Memory B cell (primary cell): ENCODE results near the gene SFI1.
"Not testable (repeated sequence)": the region's sequence is repeated elsewhere in the genome, so short reads cannot be mapped to it uniquely, and the experiment has no call there.

ENCODE experiments used
- ATAC-seq: fragments of 150-1000 bp; cut with Tn5 transposase; 2 replicates; pipeline ENCODE4 v1.10.0; 2021; ENCODE audit warnings: low read depth, mild to moderate bottlenecking, moderate library complexity
- DNase-seq, 2 donors: peaks; one replicate each; pipeline ENCODE4 v3.0.0; 2022; ENCODE audit warnings: low spot score in 2 of 2
- H3K27ac Mint-ChIP-seq: one replicate; pipeline ENCODE4 v1.8.0; 2022; ENCODE audit warnings: mild to moderate bottlenecking, moderate library complexity, mixed read lengths
- H3K27me3 Mint-ChIP-seq: one replicate; pipeline ENCODE4 v1.8.0; 2022; ENCODE audit warnings: mixed read lengths
- H3K36me3 Mint-ChIP-seq: one replicate; pipeline ENCODE4 v1.8.0; 2022; ENCODE audit warnings: mild to moderate bottlenecking, mixed read lengths
- H3K4me1 Mint-ChIP-seq: one replicate; pipeline ENCODE4 v1.8.0; 2022; ENCODE audit warnings: mixed read lengths
- H3K4me3 Mint-ChIP-seq: one replicate; pipeline ENCODE4 v1.8.0; 2022; ENCODE audit warnings: mild to moderate bottlenecking, moderate library complexity, mixed read lengths
- H3K9me3 Mint-ChIP-seq: one replicate; pipeline ENCODE4 v1.8.0; 2022; ENCODE audit warnings: mixed read lengths

The SFI1 gene

GRCh38 chr22:31575190-31575589, 78.9 kb downstream of the SFI1 start:
- DNase-seq (no peak), ATAC-seq (no peak)
- Mint-ChIP-seq H3K27me3 (no peaks in the 10 kb centered on the region), H3K36me3 (peaks cover 27% of the 10 kb centered on the region), H3K27ac (no peak overlapping the region), H3K4me3 (no peak overlapping the region), H3K9me3 (no peaks in the 10 kb centered on the region), H3K4me1 (peaks cover 3% of the 10 kb centered on the region)

DNA sequence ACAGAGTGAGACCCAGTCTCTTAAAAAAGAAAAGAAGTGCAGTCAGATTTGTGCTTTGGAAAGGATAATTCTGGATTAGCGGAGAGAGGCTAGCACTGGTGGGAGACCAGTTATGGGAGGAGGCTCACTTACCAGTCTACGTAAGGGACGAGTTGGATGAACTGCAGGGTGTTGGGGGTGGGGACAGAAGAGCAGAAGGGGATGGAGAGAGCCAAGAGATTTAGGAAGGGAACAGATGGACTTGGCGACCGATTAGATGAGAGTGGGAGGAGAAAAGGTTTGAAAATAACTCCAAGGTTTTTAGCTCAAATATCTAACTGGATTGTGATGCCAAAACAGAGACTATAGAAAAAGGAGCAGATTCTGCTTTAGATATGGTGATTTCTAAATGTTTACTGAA, 81.4 kb downstream of the SFI1 start:
- Mint-ChIP-seq H3K36me3 (peaks cover 22% of the 10 kb centered on the region), H3K9me3 (no peaks in the 10 kb centered on the region), H3K27me3 (no peaks in the 10 kb centered on the region), H3K4me1 (peaks cover 6% of the 10 kb centered on the region), H3K4me3 (no peak overlapping the region), H3K27ac (no peak overlapping the region)
- ATAC-seq (no peak), DNase-seq (no peak)

DNA sequence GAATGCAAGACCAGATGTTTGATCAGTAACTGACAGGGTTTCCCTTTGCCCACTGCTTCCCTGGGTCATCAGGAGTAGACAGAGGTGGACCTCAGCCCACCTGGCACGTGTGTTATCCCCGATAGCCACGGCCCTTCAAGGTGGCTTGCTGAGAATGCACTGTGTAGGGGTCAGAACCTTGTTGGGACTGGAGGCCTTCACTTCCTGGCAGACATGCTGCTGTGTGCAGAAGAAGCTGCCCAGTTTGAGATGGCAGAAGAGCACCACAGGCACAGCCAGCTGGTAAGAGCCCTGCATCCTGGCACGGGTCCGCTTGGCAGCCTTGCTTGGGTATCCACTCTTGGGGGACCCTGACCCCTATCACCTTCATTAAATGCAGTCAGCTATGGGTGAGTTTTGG, 81.8 kb downstream of the SFI1 start:
- Mint-ChIP-seq H3K27ac (no peak overlapping the region), H3K27me3 (no peaks in the 10 kb centered on the region), H3K36me3 (peaks cover 22% of the 10 kb centered on the region), H3K9me3 (no peaks in the 10 kb centered on the region), H3K4me3 (no peak overlapping the region), H3K4me1 (peaks cover 7% of the 10 kb centered on the region)
- no peak for ATAC-seq
- no peak for DNase-seq

- Mint-ChIP-seq H3K4me3 (no peak overlapping the region), H3K9me3 (no peaks in the 10 kb centered on the region), H3K27me3 (no peaks in the 10 kb centered on the region), H3K27ac (peak overlapping the region; percentile 47), H3K36me3 (peaks cover 27% of the 10 kb centered on the region), H3K4me1 (peaks cover 7% of the 10 kb centered on the region)
- no peak for ATAC-seq
- no peak for DNase-seq
These were observed 83.5 kb downstream of the SFI1 start for GRCh38 chr22:31579835-31580242.

DNA sequence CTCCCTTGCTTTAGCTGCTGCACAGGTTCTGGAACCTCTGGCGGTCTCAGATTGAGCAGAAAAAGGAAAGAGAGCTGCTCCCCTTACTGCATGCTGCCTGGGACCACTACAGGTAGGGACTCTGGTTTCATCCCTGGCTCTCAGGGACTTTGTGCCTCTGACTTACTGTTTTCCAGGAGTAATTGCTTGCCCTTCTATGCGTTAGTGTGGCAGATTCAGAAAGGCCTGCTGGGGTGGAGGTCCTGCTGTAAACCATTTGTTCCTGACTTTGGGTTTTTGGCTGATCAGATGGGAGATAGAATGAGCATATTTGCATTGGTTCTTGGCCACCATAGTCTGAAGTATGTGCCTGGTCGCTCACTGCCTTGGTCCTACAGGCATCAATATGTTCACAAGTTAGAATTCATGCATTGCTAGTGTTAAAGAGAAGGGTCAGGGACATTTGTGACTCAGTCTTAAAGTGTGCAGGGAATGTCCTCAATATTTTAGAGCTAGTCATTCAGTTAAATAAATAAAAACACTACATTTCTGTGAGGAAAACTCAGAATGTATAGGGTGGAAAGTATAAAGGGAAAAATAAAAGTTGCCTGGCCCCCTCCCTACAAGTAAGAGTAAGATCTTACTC, 87.6 kb downstream of the SFI1 start:
- Mint-ChIP-seq H3K27me3 (no peaks in the 10 kb centered on the region), H3K4me3 (no peak overlapping the region), H3K4me1 (peaks cover 7% of the 10 kb centered on the region), H3K27ac (peak overlapping the region; percentile 35), H3K9me3 (no peaks in the 10 kb centered on the region), H3K36me3 (peaks cover 32% of the 10 kb centered on the region)
- no peak for DNase-seq
- no peak for ATAC-seq

DNA sequence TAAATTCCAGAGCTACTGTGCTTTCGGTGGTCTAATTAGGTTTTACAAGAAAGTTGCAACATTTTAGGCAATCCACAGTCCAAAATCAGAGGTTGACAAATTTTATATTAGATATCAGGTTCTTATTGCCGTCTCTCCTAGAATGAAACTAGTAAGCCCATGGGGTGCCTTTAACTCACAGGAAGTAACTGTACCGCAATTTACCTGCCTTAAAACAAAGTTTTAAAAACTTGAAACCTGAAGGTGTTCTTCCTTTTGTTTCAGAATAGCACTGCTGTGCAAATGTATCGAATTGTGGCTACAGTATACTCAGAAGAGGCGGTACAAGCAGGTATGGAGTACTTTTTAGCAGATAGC, 88.4 kb downstream of the SFI1 start:
- no peak for ATAC-seq
- Mint-ChIP-seq H3K4me1 (peaks cover 7% of the 10 kb centered on the region), H3K36me3 (peaks cover 32% of the 10 kb centered on the region), H3K27me3 (no peaks in the 10 kb centered on the region), H3K9me3 (no peaks in the 10 kb centered on the region), H3K4me3 (no peak overlapping the region), H3K27ac (peak overlapping the region; percentile 35)
- no peak for DNase-seq

- no peaks in the 10 kb centered on the region for H3K9me3 Mint-ChIP-seq
- ATAC-seq (no peak), DNase-seq (no peak)
- H3K36me3 Mint-ChIP-seq = peaks cover 28% of the 10 kb centered on the region
- H3K4me3 Mint-ChIP-seq = no peak overlapping the region
- H3K27ac Mint-ChIP-seq = no peak overlapping the region
- H3K27me3 Mint-ChIP-seq = no peaks in the 10 kb centered on the region
- H3K4me1 Mint-ChIP-seq = peaks cover 7% of the 10 kb centered on the region
These were observed 89.0 kb downstream of the SFI1 start for GRCh38 chr22:31585161-31585859.

GRCh38 chr22:31586137-31586920, 90.0 kb downstream of the SFI1 start:
- no peak overlapping the region for H3K27ac Mint-ChIP-seq
- H3K36me3 Mint-ChIP-seq = peaks cover 28% of the 10 kb centered on the region
- ATAC-seq (no peak), DNase-seq (no peak)
- H3K4me1 Mint-ChIP-seq = peaks cover 7% of the 10 kb centered on the region
- no peaks in the 10 kb centered on the region for H3K9me3 Mint-ChIP-seq
- H3K27me3 Mint-ChIP-seq = no peaks in the 10 kb centered on the region
- H3K4me3 Mint-ChIP-seq = no peak overlapping the region

DNA sequence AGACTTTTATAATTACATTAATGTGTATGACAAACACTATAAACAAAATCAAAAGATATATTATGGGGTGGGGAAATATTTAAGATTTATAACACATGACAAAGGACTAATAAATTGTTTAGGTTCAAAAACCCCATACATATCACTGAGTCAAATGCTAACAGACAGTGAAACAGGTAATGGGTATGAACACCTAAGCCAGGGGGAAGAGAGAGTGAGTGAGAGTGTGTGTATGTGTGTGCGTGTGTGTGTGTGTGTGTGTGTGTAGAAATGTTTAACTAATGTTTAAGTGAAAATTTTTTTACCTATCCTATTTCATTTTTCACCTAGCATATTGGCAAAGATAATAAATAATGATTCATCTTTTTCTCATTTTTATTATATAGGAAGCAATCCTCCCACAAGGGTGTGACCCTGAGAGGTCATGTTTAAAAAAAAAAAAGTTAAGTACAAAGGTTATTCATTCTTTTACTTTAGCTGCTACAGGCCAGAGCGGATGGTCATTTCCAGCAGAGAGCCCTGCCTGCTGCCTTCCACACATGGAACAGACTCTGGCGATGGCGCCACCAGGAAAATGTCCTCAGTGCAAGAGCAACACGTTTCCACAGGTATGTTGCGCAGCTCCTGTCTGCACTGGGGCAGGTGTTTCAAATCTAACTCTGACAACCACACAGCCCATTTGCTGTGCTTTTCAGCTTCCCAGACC, 92.8 kb downstream of the SFI1 start:
- DNase-seq (no peak), ATAC-seq (no peak)
- H3K4me1 Mint-ChIP-seq = no peaks in the 10 kb centered on the region
- no peaks in the 10 kb centered on the region for H3K9me3 Mint-ChIP-seq
- peaks cover 25% of the 10 kb centered on the region for H3K36me3 Mint-ChIP-seq
- no peak overlapping the region for H3K4me3 Mint-ChIP-seq
- no peaks in the 10 kb centered on the region for H3K27me3 Mint-ChIP-seq
- H3K27ac Mint-ChIP-seq = no peak overlapping the region

DNA sequence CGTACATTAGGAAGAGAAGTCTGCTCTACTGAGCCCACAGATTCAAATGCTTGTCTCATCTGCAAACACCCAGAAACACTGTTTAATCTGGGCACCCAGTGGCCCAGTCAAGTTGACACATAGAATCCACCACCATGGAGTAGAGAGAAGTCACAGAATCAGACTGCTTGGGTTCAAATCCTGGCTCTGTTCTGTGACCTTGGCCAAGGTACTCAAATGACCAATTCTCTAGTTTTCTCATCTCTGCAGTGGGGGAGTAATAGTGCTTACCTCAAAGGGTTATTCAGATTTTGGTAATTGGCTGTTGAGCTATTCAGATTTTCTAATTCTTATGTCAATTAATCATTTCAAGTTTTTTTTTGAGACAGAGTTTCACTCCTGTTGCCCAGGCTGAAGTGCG, 93.8 kb downstream of the SFI1 start:
- DNase-seq, H3K4me1 Mint-ChIP-seq, H3K4me3 Mint-ChIP-seq, H3K27ac Mint-ChIP-seq, H3K27me3 Mint-ChIP-seq, H3K9me3 Mint-ChIP-seq, ATAC-seq: not testable (repeated sequence)
- peaks cover 19% of the 10 kb centered on the region for H3K36me3 Mint-ChIP-seq

GRCh38 chr22:31595271-31595670, 98.9 kb downstream of the SFI1 start:
- H3K27me3 Mint-ChIP-seq = no peaks in the 10 kb centered on the region
- H3K4me1 Mint-ChIP-seq = no peaks in the 10 kb centered on the region
- peak overlapping the region; percentile 17 for H3K27ac Mint-ChIP-seq
- H3K4me3 Mint-ChIP-seq = no peak overlapping the region
- DNase-seq = no peak
- peaks cover 7% of the 10 kb centered on the region for H3K36me3 Mint-ChIP-seq
- no peak for ATAC-seq
- no peaks in the 10 kb centered on the region for H3K9me3 Mint-ChIP-seq

GRCh38 chr22:31602259-31602952, 106.1 kb downstream of the SFI1 start:
- H3K4me1 Mint-ChIP-seq = no peaks in the 10 kb centered on the region
- DNase-seq = no peak

GRCh38 chr22:31603081-31603525, 106.8 kb downstream of the SFI1 start:
- DNase-seq (no peak), ATAC-seq (no peak)
- no peaks in the 10 kb centered on the region for H3K27me3 Mint-ChIP-seq
- no peak overlapping the region for H3K27ac Mint-ChIP-seq
- H3K4me3 Mint-ChIP-seq = no peak overlapping the region
- H3K36me3 Mint-ChIP-seq = peaks cover 18% of the 10 kb centered on the region
- no peaks in the 10 kb centered on the region for H3K4me1 Mint-ChIP-seq
- no peaks in the 10 kb centered on the region for H3K9me3 Mint-ChIP-seq

More at GRCh38 chr22:31602259-31602952, 106.1 kb downstream of the SFI1 start:
- Mint-ChIP-seq H3K36me3 (peaks cover 17% of the 10 kb centered on the region), H3K27me3 (no peaks in the 10 kb centered on the region), H3K9me3 (no peaks in the 10 kb centered on the region), H3K27ac (no peak overlapping the region), H3K4me3 (no peak overlapping the region)
- no peak for ATAC-seq
